M059J (cell line): ENCODE measurements around the gene TAS2R41. TPM values are rescaled to one million over a fixed set of nuclear protein-coding genes. Genes with fewer than 3 reads are reported as not detected.
A peak's percentile ranks its signal among the peaks of the same experiment; 100 is the strongest.

ENCODE experiments used
- DNase-seq: peaks from one replicate; pipeline ENCODE4 v3.0.0-alpha.2; 2012; ENCODE audit warnings: low read depth
- total RNA-seq: library from RNA; depleted of rRNA; stranded (reverse); fragments of >200 nt; shearing (Covaris generic); gene quantifications from 2 replicates; pipeline ENCODE4 v1.2.3, GENCODE V29; 2014; rRNA removed

TAS2R41 gene
- not detected in 2 replicates for total RNA-seq

DNA sequence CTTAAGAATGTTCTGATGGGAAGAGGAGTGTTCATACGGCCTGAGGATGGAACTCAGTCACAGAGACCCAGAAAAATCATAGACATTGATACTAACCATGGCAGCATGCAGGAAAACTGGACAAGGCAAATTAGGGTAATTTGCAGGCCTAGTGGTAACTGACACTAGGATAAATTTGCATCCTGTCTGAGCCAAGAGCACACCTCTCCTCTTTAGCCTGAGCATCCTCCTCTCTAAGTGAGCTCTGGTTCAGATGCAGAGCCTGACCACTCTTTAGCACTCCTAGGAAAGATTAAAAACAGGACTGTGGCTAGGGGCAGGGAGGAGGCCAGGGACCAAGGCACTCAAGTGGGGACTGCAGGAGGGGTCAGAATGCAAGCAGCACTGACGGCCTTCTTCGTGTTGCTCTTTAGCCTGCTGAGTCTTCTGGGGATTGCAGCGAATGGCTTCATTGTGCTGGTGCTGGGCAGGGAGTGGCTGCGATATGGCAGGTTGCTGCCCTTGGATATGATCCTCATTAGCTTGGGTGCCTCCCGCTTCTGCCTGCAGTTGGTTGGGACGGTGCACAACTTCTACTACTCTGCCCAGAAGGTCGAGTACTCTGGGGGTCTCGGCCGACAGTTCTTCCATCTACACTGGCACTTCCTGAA lies at the start of gene TAS2R41:
TSS of gene TAS2R41 (plus strand) at position 373 of the 650 bp plus-strand sequence. CDS start at position 373, 0 bp downstream.
- no peak for DNase-seq

- no peak for DNase-seq
Observed at GRCh38 chr7:143429770-143430698, 47.6 kb upstream of the TAS2R41 start.

DNA sequence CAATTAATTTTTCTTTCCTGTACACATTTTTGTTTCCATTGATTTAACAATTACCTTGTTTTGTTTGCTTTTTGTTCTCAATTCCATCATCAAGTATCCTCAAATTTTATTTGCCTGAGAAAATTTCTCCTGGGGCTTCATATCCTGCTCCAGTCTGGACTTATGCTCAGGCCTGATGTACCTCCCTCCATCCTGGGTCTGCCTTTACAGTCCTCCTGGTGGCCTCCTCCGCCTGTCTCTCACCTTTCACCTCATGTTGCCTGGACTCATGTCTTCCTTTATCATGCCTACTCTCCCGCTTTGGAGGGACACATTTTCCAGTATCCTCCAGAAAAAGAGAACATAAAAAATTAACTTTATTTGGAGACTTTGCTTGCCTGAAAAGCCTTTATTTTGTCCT lies 46.6 kb upstream of the TAS2R41 start:
- DNase-seq, result no peak

DNA sequence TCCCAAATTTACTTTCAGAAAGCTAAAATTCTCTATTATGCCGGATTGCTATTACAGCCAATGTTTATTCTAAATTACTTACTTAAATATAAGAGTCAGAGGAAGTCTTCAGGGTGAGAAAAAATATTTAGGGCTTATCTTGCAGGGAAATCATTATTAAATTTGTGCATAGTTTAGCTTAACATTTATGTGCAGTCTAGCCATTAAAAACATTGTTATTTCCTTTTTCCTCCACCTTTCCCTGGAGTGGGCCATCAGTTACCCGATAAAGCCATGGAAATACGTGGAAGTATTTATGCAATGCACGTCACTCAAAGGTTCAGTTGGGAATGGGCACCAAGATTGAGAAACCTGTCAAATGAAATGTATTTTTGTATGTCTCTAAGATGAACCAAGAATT lies 43.9 kb upstream of the TAS2R41 start:
- DNase-seq, result no peak

DNA sequence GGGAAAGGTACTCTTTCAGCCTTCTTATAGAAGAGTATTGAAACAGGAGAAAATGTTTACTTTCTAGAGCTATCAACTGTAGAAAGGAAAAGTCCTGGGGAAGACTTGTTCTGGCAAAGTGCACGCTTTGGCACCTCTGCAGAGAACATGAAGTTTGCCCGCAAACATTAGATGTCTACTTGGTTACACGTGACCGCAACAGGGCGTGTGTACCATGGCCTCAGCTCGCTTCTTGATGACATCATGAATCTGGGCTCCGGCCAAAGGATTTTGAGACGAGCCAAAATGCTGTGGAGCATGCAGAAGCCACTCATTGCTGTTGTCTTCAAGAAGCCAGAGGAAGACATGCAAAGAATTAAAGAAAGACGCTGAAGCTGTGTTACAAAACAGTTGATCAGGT lies 43.0 kb upstream of the TAS2R41 start:
- DNase-seq, result peak; percentile 26

DNA sequence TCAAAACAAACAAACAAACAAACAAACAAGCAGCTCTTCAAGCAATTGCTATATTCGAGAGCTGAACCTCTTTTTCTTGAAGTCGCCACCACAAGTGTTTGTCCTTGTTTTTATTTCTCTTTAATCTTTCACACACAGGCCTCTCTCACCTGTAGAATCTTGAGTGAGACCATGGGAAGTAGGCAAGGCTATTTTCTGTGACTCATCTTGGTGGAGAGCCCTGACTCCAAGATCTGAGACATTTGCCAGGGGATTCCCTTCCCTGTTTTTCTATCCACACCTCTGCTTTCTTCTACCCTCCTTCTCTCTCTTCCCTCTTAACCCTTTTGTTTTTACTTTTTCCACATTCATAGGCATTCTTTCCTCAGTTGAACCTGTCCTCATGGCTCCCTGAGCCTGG lies 42.4 kb upstream of the TAS2R41 start:
- no peak for DNase-seq

GRCh38 chr7:143436325-143436946 lies 41.2 kb upstream of the TAS2R41 start:
- no peak for DNase-seq

DNA sequence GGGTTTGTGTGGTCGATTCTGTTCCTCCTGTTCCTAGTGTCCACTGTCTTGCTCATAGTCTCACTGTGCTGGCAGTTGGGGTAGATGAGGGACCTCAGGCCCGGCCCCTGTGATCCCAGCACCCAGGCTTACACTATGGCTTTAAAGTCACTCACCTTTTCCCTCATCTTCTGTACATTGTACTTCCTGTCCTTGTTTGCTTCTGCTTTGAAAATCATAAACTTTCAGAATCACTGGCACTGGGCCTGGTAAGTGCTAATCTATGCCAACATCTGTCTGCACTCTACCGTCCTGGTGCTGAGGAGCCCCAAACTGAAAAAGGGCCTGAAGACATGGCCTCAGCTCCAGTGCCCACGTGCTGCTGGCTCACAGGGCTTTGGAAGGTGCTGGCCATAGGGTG lies 40.1 kb upstream of the TAS2R41 start:
- DNase-seq, result no peak

DNA sequence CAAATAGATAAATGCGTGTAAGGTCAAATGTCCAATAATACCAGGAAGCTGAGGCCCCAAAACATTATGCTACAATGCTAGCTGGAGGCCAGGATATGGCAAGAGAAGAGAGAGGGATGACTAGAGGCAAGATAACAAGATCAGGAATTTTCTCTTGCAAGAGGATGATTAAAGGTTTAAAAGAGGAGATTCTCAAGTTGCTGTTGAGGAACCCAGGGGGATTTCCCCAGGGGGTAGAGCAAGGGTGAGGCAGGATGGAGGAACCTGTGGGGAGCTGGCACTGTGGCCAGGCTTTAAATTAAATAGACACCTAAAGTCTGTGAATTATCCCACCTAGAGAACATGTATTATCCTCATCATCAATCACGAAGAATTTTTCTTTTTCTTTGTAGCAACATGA lies 37.8 kb upstream of the TAS2R41 start:
- DNase-seq, result no peak

GRCh38 chr7:143443153-143443552 lies 34.5 kb upstream of the TAS2R41 start, which contains the start of gene TAS2R60:
Gene TAS2R60, plus strand, starts transcription at chr7:143443453. Its CDS starts 0 bp downstream, at chr7:143443453.
- no peak for DNase-seq

GRCh38 chr7:143444063-143444782 lies 33.5 kb upstream of the TAS2R41 start:
- no peak for DNase-seq

- no peak for DNase-seq
Observed at GRCh38 chr7:143444785-143445184, 32.9 kb upstream of the TAS2R41 start.

DNA sequence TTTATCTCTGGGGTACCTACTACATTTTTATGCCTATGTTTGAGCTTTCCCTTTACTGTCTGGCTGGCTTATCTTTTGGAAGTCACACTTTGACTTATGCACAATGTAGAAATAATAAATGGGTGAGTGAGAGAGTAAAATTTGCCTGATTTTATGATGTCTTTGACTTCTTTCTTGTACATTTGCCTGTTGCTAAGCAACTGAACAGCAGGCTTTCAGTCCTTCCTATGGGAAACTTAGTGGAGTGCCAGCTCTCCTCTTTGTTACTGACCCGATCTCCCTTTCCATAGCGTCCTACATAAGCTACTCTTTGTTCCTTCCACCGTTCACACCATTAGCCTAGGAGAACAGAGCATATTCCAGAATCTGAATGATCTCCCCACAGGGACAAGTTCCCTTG lies 30.2 kb upstream of the TAS2R41 start:
- DNase-seq, result no peak

DNA sequence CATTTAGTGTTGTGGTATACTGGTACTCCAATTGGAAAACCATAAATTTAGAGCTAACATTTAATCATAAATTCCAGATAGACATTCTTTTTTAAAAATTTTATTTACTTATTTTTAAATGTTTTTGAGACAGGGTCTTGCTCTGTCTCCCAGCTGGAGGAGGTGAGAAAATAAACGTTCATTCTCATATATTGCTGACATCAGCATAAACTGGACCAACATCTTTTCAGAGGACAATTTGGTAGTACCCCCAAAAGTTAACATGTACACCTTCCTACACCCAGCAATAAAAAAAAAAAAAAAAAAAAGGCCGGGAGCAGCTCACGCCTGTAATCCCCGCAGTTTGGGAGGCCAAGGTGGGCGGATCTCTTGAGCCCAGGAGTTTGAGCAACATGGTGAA lies 29.2 kb upstream of the TAS2R41 start:
- no peak for DNase-seq

- DNase-seq, result no peak
Observed at GRCh38 chr7:143449793-143450192, 27.9 kb upstream of the TAS2R41 start.

- DNase-seq, result no peak
Observed at GRCh38 chr7:143451122-143451521, 26.6 kb upstream of the TAS2R41 start.

- no peak for DNase-seq
Observed at GRCh38 chr7:143451746-143452145, 25.9 kb upstream of the TAS2R41 start.

- no peak for DNase-seq
Observed at GRCh38 chr7:143452495-143452894, 25.2 kb upstream of the TAS2R41 start.

- DNase-seq, result no peak
Observed at GRCh38 chr7:143454091-143454680, 23.5 kb upstream of the TAS2R41 start.

GRCh38 chr7:143455491-143455890 lies 22.2 kb upstream of the TAS2R41 start:
- DNase-seq, result no peak

DNA sequence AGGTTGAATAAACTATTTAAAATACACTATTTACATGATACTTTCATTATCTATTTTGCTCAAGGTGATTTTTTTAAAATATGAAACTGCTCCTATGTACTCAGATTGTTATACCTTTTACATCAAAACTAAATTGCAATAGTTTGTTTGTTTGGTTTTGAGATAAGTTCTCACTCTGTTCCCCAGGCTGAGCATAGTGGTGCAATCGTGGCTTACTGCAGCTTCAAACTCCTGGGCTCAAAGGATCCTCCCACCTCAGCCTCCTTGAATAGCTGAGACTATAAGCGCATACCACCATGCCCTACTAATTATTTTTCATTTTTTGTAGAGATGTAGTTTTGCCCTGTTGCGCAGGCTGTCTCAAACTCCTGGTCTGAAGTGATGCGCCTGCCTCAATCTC lies 21.7 kb upstream of the TAS2R41 start:
- no peak for DNase-seq
